BJ (cell line): ENCODE data around the gene MRPL33. TPM values are rescaled to one million over a fixed set of nuclear protein-coding genes. Genes with fewer than 3 reads are reported as not detected.
"Not testable (repeated sequence)": the region's sequence is repeated elsewhere in the genome, so short reads cannot be mapped to it uniquely, and the experiment has no call there.

Experiments
- CTCF ChIA-PET: fragments of 350-600 bp; formaldehyde crosslinking; extraction: SDS; loops from one replicate; lab custom pipeline; 2021; ENCODE audit warnings: antibody characterized with exemption, inconsistent platforms; lab: Yijun Ruan, JAX
- POLR2A ChIA-PET: fragments of 300-600 bp; sonication (Branson Sonifier 250); formaldehyde crosslinking; extraction: SDS; loops from one replicate; lab custom pipeline; 2021; ENCODE audit warnings: antibody characterized with exemption; lab: Charles Lee
- DNase-seq: peaks from one replicate; pipeline ENCODE4 v3.0.0-alpha.2; 2011; ENCODE audit warnings: low read depth
- H3K27me3 ChIP-seq: 2 replicates; pipeline ENCODE4 v1.6.0; 2011; ENCODE audit warnings: low read length; ENCODE audit not compliant: control insufficient read depth, insufficient read depth
- H3K36me3 ChIP-seq: 2 replicates; pipeline ENCODE4 v1.5.1; 2011; ENCODE audit warnings: low read length; ENCODE audit not compliant: control insufficient read depth, insufficient read depth
- H3K4me3 ChIP-seq: 2 replicates; pipeline ENCODE4 v1.5.1; 2011; ENCODE audit warnings: low read depth, mild to moderate bottlenecking, control low read depth, low read length
- CTCF ChIP-seq: IDR thresholded peaks from 2 replicates; pipeline ENCODE4 v1.5.1; 2011; ENCODE audit warnings: low read depth, mild to moderate bottlenecking, control low read depth, inconsistent platforms, low read length, moderate library complexity; ENCODE audit not compliant: insufficient read depth
- polyA plus RNA-seq: library from polyadenylated mRNA; depleted of rRNA; stranded (reverse); fragments of >200 nt; gene quantifications from 2 replicates; pipeline ENCODE4 v1.2.3, GENCODE V29; 2011

MRPL33 gene
- polyA plus RNA-seq, 1 experiment = 31.0 TPM

GRCh38 chr2:27741673-27742072 is 29.8 kb upstream of the MRPL33 start:
- no peak for DNase-seq
- POLR2A ChIA-PET = no interaction called here
- CTCF ChIA-PET = interaction anchor here (0.6 kb wide), 1 partner anchor 357 kb away, joined by 4 read pairs; no protein-coding TSS in a partner anchor
- Histone ChIP-seq H3K36me3 (no peaks in the 10 kb centered on the region), H3K27me3 (no peaks in the 10 kb centered on the region), H3K4me3 (no peak overlapping the region)
- TF ChIP-seq CTCF = no peak

- TF ChIP-seq CTCF = no peak
- ChIA-PET CTCF (no interaction called here), POLR2A (no interaction called here)
- H3K4me3 ChIP-seq = no peak overlapping the region
- H3K36me3 ChIP-seq = no peaks in the 10 kb centered on the region
- H3K27me3 ChIP-seq = no peaks in the 10 kb centered on the region
- DNase-seq = no peak
Observed at GRCh38 chr2:27742571-27742970, 28.9 kb upstream of the MRPL33 start.

GRCh38 chr2:27745494-27745893 is 26.0 kb upstream of the MRPL33 start:
- POLR2A ChIA-PET, H3K36me3 ChIP-seq, DNase-seq, H3K27me3 ChIP-seq, H3K4me3 ChIP-seq: not testable (repeated sequence)
- CTCF ChIA-PET = interaction anchor here (0.8 to 1.5 kb wide), 2 partner anchors 10 to 41 kb away, joined by 3 to 5 read pairs; no protein-coding TSS in a partner anchor

GRCh38 chr2:27746325-27746724 is 25.2 kb upstream of the MRPL33 start:
- TF ChIP-seq CTCF = no peak
- H3K27me3 ChIP-seq = no peaks in the 10 kb centered on the region
- DNase-seq = no peak
- CTCF ChIA-PET = no interaction called here
- no peak overlapping the region for H3K4me3 ChIP-seq
- POLR2A ChIA-PET = no interaction called here
- no peaks in the 10 kb centered on the region for H3K36me3 ChIP-seq

- no peaks in the 10 kb centered on the region for H3K36me3 ChIP-seq
- POLR2A ChIA-PET = no interaction called here
- no peak overlapping the region for H3K4me3 ChIP-seq
- CTCF ChIA-PET = interaction anchor here (0.7 kb wide), 1 partner anchor 9 kb away, joined by 3 read pairs; no protein-coding TSS in a partner anchor
- no peak for DNase-seq
- TF ChIP-seq CTCF = no peak
- no peaks in the 10 kb centered on the region for H3K27me3 ChIP-seq
Observed at GRCh38 chr2:27747827-27748352, 23.6 kb upstream of the MRPL33 start.

- CTCF ChIA-PET = interaction anchor here (1.0 kb wide), 1 partner anchor 14 kb away, joined by 3 read pairs; no protein-coding TSS in a partner anchor
- H3K27me3 ChIP-seq, DNase-seq, H3K36me3 ChIP-seq, POLR2A ChIA-PET, H3K4me3 ChIP-seq: not testable (repeated sequence)
Observed at GRCh38 chr2:27748803-27749554, 22.5 kb upstream of the MRPL33 start.
